ENCODE measurements around the gene CALCR.
"Not testable (repeated sequence)": the region's sequence is repeated elsewhere in the genome, so short reads cannot be mapped to it uniquely, and the experiment has no call there.

CALCR gene

DNA sequence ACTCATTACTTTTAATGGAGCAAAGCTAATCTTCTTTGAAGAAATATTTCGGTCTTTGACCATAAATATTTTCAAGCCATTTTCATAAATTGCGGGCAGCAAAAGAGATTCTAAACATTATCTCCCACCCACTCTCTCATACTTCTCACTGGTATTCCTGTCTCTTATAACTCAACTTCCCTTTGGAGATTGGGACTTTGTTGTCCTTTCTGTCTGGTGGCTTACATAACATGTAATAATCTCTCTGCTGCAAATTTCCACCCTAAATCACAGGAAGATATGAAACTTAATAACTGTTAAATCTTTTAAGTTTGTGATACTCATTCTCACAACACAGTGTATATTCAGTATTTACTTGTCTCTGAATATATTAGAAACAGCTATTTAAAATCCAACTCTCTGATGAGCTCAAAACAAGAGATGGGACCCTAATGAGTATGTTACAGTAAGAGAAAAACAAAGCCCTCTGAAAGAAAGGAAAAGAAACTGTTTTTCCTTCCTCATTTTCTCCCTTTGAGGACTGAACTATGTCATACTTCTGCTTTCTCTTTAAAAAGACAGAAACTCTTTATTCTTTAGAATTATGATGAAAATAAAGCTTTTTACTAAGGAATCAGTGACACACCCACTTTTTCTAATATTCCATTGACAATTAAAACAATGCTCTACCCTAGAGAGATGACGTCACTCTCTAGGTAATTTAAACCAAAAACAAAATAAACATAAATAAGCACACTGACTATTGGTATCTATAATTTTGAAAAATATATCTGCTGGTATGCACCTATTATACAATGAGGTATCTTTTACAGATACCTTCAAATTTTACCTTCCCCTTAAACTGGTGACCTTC is 14.7 kb downstream of the CALCR start:
- peak; percentile 60 to 80 for DNase-seq

DNA sequence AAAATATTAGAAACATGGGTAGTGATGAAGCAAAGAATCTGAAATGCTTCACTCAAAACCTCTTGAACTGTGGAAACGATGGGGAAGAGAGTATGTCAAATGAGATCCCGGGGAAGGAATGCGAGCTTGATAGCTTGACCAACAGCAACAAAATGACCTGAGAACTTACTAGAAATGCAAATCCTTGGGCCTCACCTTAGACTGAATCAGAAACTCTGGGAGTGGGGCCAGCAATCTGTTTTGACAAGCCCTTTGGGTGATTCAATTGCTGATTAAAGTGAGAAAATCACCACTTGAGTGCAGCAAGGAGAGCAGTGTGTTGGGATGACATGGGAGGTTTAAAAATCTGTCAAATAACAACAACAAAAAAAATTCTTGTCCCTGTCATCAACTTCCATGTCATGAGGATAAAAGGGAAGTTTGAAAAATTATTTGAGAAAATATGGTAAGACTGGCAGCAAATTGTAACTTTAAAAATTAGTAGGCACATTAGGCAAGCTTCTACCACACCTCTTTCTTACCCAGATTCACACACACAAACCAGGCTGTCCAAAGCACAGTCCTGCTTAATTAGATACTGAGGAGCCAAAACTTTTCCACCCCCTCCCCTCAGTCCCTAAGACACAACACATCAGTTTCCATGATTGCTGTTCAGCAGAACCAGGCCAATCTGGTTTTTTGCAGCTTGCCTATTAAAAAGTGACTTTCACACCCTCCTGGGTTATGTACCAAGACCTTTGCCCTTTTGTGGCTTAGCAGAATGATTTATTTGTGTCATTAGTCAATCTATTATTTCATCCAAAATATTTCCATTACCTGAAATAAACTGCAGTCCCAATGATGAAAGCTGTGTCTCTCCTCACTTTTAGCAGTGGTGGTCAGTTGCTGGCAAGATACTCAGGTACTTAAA is 15.6 kb downstream of the CALCR start:
- no peak for DNase-seq

DNA sequence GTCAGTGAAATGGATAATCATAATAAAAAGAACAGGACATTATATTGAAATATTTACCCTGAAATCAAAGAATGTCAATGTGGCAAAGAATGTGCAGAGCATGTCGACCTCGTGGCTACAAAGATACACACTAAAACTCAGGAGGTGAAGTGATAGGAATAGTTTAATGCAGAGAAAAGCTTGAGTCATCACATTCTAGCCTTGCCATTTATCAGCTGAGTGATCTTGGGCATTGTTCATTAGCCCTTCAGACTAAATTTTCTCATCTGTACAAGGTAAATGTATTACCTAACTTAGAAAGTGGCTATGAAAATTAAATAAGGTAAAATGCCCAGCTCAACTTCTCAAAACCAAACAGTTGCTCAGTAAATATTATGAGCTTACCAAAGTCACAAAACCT is 22.6 kb downstream of the CALCR start:
- DNase-seq = no peak

DNA sequence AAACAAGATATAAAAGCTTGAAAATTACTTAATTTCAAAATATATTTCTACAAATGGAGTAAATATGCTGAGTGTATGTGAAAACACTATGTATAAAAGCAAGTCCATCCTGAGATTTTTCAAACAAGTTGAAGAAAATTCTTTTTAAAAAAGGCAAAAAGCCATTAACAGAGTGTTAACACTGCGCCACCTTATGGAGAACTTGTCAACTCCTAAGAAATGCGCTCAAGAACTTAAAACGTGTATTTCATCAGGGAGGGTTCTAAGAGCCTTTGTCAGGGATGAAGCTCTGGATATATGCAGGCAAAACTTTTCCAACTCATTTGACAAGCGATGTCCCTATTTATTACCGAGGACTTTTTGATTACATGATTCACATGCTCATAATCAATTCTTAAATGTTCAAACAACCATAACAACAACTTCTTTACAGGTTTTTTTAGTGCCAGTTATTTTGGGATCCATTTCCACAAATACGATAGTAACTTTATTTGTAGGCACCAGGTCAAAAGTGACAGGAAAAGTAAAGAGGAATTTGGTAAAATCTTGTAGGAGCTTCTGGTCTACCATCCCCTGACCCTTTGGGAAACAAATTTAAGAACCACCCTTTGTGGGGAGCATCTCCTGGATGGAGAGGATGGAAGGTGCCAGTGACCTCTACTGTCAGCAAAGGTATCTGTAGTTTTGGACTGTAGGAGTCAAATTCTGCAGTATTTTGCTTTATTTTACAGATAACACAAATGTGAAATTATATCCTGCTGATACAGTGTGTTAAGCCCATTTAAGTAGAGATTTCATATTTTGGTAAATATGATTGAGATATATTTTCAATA is 23.2 kb downstream of the CALCR start:
- peak; percentile 55 to 70 for DNase-seq

DNA sequence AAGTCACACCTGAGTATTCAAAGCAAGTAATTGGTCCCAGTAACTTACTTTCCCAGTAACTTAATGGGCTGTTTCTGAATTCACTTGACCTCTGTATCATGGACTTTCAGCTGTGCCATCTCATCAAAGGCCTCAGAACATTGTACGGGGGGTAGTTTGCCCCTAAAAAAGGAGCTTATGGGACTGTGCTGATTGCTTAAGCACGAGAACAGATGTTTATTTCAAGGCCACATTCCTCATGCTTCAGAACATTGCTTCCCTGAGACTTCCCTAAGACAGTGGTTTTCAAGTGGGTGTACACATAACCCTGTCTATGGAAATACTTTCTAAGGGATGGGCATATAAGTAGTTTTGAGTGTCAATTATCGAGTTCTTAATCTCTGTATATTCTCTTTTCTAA is 26.8 kb downstream of the CALCR start:
- no peak for DNase-seq

DNA sequence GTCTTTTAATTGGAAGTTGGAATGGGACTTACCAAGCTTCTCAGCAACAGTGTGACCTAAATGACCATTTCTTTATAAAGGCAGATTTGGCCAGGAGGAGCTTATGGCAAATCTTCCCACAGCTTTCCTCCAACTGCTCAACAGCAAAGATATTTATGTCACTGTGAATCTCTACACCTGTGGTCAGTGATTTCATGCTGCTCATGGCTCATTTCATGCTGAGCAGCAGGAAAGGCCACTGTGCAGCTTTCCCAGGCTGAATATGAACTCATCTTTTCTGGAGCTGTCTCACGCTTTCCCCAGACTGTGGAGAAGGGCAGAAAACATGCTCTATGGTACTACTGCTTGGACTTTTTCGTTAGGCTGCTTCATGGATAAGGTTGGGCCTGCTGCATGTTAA is 29.8 kb downstream of the CALCR start:
- no peak for DNase-seq

DNA sequence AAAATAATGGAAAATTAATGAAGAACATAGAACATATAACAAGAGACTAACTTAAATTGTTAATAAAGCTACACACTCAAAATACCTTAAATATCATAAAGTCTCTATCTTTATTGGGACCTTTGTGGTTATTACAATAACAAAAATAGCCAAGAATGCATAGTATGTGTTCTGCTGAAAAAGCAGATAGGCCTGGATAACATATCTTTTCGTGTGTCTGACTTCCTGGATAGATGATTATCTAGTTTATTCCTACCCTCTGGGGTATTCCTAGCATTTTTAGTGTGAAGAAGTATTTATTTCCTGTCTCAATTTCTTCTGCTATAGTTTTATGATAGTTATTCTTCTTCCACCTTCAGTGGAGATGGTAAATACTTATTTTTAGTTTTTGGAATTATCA is 36.5 kb downstream of the CALCR start:
- DNase-seq = no peak

DNA sequence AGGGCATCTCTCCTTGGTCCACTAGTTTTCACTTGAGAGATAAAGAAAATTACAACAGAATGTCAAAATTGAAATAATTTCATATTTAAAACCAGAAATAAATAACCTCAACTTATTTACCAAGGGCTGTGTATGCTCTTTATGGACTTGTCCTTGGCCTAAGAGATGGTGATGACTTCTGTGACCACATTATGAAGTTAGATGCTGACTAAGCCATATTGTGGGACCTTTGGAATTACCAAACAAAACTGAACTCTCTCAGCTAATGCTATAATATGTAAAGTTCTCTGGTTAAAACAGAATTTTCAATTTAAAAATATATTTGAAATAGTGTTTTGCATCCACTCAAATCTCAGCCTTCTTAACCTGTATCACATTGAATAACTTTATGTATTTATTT is 38.9 kb downstream of the CALCR start:
- DNase-seq = no peak

DNA sequence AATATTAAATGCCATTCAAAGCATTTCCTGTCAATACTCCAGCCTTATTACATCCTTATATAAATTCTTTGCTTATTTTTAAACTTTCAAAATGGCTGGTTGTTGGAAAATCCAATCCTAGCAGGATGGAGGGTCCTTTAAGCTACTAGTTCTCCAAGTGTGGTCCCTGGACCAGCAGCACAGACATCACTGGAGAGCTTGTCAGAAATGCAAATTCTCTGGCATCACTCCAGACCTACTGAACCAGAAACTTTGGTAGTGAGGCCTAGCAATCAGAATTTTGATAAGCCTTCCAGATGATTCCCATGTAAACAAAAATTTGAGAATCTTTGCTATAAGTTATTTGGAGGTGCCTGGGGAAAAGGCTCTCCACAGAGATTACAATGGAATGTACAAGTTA is 43.8 kb downstream of the CALCR start:
- no peak for DNase-seq

DNA sequence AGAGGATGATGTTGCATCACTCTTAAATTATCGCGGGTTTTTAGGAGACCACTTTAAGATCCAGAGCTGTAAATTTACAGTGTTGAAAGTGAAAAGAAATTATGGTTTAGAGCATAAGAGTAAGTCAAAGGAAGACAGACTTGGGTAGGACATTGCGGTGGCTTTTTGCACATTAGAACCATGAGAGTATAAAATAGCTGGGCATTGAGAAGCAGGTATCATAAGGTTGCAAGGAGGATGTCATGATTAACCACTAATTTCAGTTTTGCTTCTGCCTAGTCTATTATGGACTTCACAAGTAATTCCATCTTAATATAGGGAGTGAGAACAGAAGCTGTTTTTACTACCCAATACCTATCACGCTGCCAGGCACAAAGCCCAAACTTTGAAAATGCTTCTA is 57.7 kb downstream of the CALCR start:
- no peak for DNase-seq

DNA sequence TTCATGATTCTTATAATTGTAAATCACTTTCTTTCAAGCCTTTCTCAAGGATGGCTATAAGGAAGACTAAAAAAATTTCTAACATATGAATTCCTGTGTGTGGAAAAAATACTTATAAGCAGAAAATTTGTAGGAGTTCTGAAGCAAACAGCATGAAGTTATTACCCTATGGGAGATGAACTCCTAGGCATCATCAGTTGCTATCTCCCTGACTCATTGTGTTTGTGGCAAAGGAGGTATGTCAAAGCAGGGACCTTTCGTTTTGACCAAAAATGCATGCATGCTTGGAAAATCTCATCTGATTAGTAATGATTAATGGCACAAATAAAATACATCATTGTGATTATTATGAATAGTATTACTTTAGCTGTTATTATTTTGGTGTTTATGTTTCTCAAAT is 59.4 kb downstream of the CALCR start:
- no peak for DNase-seq

DNA sequence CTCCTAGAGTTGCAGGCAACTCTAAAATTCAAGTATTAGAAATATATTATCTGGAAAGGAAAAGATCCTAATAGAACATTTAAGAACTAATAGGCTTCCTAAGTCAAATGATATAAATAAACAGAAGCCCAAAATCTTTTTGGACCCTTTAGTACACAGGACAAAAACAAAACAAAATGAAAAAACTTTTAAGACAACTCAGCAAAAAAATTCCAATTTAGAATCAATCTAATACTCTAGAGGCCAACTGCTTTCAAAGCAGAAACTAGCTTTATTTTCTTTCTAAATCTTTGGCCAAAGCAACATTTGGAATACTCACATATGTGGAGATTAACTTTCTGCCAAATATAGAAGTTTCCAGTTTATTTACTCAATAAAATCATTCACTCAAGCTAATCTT is 65.2 kb downstream of the CALCR start:
- no peak for DNase-seq

DNA sequence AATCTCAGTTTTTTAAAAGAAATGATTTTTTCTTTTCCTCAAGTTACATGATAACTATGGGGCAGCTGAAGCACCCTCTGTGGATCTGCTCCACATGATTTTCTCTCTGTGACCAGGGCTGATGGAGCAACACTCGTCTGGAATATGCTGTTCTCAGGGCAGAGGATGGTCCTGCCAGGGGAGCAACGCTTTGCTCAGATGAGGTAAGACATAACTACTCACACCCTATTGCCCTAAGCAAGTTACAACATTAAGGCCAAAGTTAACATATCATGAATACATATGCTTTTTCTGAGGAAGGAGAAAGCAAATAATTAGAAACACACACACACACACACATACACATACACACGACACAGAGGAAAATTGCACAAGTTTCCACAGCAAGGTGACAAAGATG is 71.4 kb downstream of the CALCR start:
- DNase-seq = no peak

DNA sequence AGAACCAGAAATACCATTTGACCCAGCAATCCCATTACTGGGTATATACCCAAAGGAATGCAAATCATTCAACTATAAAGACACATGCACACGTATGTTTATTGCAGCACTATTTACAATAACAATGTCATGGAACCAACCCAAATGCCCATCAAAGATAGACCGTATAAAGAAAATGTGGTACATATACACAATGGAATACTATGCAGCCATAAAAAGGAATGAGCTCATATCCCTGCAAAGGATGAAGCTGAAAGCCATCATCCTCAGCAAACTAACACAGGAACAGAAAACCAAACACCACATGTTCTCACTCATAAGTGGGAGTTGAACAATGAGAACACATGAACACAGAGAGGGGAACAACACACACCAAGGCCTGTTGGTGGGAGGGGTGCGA is 82.7 kb downstream of the CALCR start:
- DNase-seq = not testable (repeated sequence)

DNA sequence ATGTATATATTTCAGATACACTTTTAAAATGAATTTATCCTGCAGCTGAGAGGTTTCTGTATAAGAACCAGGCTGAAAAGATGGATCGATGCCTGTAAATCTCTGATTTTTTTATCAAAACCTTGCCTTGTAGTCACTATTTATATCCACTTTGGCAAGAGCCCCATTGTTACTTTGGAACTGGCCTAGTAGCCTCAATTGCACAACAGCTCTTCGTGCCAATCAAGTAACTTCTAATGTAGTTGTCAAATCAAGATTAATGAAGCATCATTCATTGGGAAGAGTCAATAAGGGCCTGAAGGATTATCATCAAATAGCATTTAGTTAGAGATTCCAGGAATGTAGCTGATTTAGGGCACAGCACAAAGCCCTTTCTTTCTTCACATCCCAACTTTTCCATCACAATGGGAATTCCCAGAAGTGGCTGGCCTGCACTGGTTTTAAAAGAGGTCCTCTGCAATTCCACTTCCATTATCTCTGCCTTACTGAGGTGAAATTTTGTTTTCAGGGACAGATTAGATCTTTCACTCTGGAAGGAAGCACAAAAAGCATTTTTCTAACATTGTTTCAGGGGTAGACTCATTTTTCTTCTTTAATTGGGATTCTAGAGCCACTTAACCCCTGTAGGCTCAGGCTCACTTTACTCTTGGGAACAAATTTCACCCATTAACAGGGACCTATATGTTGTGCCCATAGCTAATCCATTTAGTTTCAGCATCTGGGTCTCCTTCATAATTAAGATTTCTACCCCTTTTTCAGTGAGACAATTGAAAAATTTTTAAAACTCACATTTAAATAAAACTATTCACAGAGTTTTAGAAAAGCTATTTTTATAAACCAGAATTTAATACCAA is 97.8 kb downstream of the CALCR start:
- no peak for DNase-seq

DNA sequence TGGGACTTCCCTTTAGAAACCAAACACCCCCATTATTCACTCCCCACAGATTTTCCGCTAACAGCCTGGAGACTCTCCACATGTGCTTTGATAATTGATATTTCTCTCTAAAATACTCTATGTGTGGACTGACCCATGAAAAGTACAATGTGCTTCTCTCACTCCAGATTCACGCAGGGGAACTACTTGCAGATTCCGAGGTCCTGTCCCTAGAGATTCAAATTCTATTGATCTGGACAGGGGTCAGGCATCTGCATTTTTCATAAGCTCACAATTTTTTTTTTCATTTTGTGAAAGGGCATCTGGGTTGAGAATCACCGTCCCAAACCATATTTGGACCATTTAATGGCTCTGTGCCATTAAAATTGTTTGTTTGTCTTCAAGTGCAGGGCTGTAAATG is 98.7 kb downstream of the CALCR start:
- DNase-seq = no peak

DNA sequence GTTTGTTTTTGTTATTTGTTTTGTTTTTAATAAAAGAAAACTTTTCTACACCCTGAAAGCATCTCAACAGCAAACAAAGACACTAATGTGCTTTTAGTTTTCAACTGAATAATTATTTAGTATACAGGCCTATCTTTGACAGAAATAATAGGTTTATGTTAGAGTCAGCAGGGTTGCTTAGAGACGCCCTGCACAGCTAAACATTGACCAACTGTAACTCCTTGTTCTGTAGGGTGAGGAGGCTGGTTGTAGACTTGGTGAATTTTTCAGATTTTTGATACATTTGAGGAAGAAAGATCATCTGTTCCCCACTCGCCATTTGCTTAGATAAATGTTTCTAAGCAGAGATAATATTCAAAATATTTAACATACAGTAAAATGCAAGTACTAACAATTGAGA is 103.1 kb downstream of the CALCR start:
- no peak for DNase-seq

DNA sequence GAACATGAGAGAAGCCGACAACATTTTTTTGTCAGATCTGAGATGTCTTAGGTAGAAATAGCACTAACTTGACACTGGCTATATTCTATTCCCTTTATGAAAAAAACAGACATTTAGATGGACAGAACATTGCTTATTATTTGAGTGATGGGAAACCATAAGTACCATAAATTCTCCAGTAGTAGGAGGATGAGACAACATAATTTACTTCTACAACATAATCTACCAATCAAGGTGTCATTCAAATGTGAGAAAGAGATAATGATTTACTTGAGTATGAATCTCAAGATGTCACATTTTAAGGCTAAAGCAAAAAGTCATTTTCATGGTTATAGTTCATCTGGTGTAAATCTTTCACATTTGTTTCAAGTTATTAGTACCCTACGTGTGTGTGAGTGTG is 110.8 kb downstream of the CALCR start:
- DNase-seq = no peak

DNA sequence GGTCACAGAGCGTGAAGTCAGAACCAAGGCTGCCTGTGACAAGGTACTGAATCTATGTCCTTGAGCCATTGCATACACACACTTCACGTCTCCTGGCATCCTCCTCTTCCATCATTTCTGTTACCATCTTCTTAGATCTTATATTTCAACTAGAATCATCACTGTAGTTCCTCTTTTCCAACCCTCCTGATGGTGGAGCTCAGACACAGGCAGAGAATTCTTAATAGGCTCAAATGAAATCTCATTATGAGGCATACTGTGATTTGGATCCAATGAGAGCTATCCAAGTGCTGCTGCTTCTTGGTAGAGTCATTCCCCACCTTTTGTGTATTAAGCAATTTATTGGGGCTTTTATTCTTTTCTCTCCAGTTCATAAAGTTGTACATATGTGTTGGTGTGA is 113.2 kb downstream of the CALCR start:
- DNase-seq = peak; percentile 22 to 27

DNA sequence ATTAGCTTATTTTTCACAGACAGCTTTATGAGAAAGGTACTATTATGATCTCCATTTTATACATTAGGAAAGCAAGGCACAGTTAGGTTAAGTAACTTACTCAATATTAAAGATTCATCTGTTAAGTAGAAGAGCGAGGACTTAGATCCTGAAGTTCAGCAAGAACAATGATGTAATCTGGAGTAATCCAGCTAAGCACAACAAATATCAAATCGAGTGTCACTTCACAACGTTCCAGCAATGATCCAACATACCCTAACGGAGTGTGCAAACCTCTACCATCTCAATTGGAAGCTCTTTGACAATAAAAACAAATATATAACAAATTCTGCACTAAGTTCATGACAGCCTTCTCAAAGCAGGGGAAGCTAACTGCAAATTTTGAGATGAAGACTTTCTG is 121.3 kb downstream of the CALCR start:
- DNase-seq = no peak

DNA sequence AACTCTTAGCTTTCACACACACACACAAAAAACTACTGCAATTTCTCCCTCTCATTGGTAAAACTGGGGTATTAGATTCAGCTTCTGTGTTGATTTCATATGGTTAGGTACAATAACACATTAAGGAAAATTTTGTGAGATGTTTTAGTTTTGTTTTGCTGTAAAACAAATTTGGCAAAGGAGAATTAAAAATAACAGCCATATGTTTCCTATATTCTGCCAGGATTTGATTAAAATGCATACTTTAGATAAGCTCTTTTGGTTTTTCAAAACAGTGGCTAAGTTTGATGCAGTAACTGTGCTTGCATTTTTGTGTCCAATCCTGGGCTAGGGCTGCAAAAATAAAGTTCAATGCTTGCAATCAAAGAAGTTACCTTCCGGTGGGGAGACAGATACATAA is 126.3 kb downstream of the CALCR start:
- DNase-seq = no peak

DNA sequence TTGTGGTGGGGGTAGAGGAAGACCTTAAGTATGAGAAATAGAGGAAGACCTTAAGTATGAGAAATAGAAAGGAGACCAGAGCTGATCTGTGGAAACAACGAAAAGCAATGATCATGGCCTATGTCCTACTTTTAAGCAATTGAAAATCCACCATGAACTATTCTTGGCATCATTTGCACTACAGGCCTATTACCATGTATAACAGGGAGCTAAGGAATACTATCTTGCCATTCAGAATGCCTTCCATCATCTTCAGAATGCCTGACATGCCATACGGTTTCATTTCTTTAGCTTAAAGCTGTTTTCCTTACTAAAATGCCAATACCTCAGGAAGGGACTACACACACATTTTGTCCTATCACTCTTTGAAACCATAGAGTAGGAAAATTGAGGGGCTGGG is 127.0 kb downstream of the CALCR start:
- no peak for DNase-seq

Measured in Kasumi-1 (cell line).